ENCODE data around the gene EGFL7.
"Not testable (repeated sequence)": the region's sequence is repeated elsewhere in the genome, so short reads cannot be mapped to it uniquely, and the experiment has no call there.

GRCh38 chr9:136704741-136705140, 42.0 kb downstream of the EGFL7 start:
- TF ChIP-seq CTCF, POLR2A (IDR thresholded peaks at IDR 0.05): not testable (repeated sequence)

Data from ovary (tissue), 3 donors.